Peyer's patch (tissue), 4 donors: ENCODE data around the gene SNRPD2.

Experiments used
- CTCF ChIP-seq, 6 experiments: fragments of 450-650 bp in 4 of 6; fragments of 200-600 bp in 2 of 6; sonication (generic) in 1 of 6; IDR thresholded peaks; one replicate each; pipeline ENCODE4 v1.5.1; 2017 to 2019; ENCODE audit warnings: antibody characterized with exemption in 6 of 6, mild to moderate bottlenecking in 3 of 6, moderate library complexity in 1 of 6
- POLR2A ChIP-seq, 2 donors: fragments of 450-650 bp; IDR thresholded peaks; one replicate each; pipeline ENCODE4 v1.5.1; 2017; ENCODE audit warnings: antibody characterized with exemption in 2 of 2, mild to moderate bottlenecking in 2 of 2, moderate library complexity in 2 of 2

GRCh38 chr19:45676851-45677263 lies 14.9 kb downstream of the SNRPD2 start:
- TF ChIP-seq POLR2A (IDR thresholded peaks at IDR 0.05) = no peak
- no peak for TF ChIP-seq CTCF (IDR thresholded peaks at IDR 0.05)
